Left cardiac atrium (tissue), 4 donors: ENCODE measurements around the gene CYP3A7. TPM values are rescaled to one million over a fixed set of nuclear protein-coding genes. Genes with fewer than 3 reads are reported as not detected.
"Not testable (repeated sequence)": the region's sequence is repeated elsewhere in the genome, so short reads cannot be mapped to it uniquely, and the experiment has no call there.

ENCODE experiments used
- ATAC-seq, 2 donors: fragments of 200-7000 bp; cut with Tn5 transposase; one replicate each; pipeline ENCODE4 v1.9.1; 2020; ENCODE audit warnings: mild to moderate bottlenecking in 2 of 2, moderate library complexity in 2 of 2
- DNase-seq: peaks from one replicate; pipeline ENCODE4 v3.0.0-alpha.2; 2020
- intact Hi-C, 2 donors: fragments of 100-400 bp; cut with DNase I; formaldehyde crosslinking; loops; one replicate each; pipeline versions ENCODE4 v1.14.1 to v1.15.1; 2022 to 2023
- total RNA-seq, 2 donors: library from RNA; stranded (reverse); fragmentation: NEBNext Ultra II Directional; extraction: Animal tissue kit (Norgen Biotek cat#: 25700); gene quantifications; one replicate each; pipeline ENCODE4 v1.2.1, GENCODE V29; 2021
- donor health status: DM: no; HTN: yes; CAD: no.
- donor health status: DM: no; HTN: yes; CAD: no; lungs with severe emphysema.
- donor health status: DM: yes; HTN: yes; CAD: no.
- donor health status: Dilated cardiomyopathy.

CYP3A7 gene
- total RNA-seq, 2 donors from 2014 or later = not detected

DNA sequence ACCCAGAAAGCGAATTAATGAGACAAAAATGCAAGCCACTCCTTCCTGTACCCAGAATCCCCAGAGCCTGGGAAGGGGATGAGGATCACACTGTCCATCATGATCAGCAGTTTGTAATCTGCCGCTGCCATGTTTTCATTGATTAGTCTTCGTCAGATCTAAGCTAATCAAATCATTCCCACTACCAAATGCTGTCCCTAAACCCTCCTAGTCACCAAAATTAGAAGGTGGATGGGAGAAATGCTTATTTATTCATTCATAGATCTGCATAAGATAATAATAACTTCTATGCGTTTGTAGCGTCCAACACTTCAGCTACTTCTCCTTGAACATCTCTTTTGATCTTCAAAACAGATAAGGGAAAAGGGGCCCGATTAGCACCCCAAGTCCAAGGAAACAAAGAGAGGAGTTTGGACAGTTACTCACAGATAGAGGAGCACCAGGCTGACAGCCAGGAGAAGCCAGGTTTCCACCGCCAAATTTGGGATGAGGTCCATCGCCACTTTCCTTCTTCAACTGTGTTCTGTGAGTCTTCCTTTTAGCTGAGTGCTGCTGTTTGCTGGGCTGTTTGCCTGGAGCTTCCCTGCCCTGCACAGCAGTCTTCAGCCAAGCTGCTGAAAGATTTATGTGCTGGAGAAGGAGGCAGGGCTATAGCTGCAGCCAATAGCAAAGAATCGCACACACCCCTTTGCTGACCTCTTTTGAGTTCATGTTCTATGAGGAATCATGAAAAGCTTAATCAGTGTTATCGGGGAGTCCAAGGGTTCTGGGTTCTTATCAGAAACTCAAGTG, 55.4 kb downstream of the CYP3A7 start, which contains the start of gene CYP3A5:
Gene CYP3A5, minus strand, starts transcription at position 597 of the 792 bp plus-strand sequence. Its CDS starts 100 bp downstream, at position 497.
- intact Hi-C loops = no loop called here
- ATAC-seq (peak in 1 of 2 donors; percentile 81), DNase-seq (no peak)

DNA sequence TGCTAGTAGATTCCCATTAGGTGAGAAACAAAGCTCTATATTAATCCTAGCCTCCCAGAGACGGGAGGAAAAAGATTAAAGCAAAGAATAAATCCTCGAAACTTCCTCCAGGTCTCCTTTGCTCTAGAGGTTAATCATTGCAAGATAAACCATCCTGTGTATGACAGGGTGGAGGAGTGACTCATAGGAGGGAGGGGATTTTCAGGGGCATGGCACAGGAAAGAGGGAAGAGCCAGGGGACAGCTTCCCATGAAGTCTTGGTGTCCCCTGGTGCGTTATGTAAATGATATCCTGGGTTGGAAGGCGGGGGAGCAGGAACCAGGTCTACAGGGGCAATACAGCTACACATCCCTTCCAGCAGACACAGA, 56.0 kb downstream of the CYP3A7 start:
- ATAC-seq (peak in 1 of 2 donors; percentile 65), DNase-seq (no peak)
- intact Hi-C loops = no loop called here

DNA sequence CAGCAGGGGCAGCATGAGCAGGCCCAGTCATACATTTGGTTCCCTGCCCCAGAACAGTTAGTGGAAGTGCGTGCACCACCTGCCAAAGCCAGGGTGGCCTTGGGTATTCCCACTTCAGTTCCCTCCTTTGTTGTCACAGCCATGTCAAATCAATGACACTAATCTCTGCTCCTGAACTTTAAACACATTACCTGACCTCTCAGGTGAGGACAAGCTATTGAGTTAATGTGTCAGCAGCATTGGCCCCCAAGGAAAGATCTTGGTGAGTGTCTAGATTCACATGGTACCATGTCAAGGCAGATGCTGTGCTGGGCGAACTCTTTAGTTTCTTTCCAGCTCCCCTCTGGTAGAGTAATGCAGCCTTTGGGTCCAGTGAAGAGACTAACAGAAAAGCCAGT, 57.3 kb downstream of the CYP3A7 start:
- ATAC-seq = no peak
- no peak for DNase-seq
- intact Hi-C loops = no loop called here

DNA sequence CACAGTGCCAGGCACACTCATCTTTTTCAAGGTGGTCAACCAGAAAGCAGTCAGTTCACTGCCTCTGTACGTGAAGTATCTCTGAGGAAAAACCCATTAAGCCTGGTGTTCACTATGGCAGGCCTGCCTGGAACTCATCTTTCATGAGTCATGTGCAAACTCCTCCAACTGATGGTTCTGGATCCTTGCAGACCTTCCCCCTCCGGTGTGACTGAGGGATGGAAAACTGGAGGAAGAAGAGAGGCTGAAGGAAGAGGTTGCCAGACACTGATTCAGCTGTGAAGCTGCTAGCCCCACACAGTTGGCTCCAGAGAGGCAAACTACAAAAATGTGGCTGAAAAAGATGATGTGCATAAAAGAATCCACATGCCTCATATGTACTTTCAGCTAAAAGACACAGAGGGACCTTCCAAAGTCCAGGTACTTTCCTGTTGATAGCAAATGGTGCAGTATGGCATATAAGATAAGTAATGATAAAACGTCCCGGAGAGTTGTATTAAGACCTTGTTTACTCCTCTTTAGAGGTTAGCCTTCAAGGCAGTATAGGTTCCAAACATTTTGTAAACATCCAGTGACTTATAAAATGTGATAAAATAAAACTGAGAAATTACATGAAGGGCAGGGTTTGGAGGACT, 57.9 kb downstream of the CYP3A7 start:
- intact Hi-C loops = no loop called here
- ATAC-seq (no peak), DNase-seq (no peak)

DNA sequence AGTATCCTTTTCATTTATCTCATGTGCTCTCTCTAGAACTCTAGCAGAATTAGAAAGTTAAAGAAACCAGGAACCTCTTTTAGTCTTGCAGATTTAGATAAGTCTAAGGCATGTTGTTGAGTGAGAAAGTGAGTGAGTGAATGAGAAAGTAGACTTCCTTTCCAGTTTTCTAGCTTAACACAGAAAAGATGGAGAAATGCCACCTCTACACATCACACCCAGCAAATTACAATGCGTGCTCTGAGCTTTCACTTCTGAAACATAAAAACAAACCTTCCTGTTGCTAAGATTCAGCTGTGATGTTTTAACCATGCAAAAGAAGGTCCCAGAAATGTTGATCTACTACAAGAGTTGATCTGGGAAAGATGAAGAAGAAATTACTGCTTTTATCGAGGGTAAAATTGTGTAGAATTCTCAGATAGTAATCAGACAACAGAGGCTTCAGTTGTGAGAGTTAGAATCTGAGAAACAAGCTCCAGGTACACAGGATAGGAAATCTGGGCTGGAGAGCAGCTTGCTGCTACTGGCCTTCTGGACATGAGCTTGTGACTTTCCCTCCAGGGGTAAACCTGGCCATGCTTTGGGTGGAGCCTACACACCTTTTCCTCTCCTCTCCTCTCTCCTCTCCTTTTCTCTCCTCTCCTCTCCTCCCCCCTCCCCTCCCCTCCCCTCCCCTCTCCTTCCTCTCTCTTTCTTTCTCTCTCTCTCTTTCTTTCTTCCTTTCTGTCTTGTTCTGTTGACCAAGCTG, 59.8 kb downstream of the CYP3A7 start:
- ATAC-seq (no peak), DNase-seq (no peak)
- intact Hi-C loops = no loop called here

DNA sequence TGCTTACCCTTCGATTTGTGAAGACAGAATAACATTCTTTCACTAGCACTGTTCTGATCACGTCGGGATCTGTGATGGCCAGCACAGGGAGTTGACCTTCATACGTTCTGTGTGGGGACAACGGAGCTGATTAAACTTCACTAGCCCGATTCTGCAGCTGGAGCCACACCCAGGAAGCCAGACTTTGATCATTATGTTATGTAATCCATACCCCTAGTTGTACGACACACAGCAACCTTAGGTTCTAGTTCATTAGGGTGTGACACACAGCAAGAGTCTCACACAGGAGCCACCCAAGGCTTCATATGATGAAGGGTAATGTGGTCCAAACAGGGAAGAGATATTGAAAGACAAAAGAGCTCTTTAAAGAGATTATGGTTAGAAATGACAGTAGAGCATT, 62.4 kb downstream of the CYP3A7 start:
- no peak for DNase-seq
- intact Hi-C loops = no loop called here

DNA sequence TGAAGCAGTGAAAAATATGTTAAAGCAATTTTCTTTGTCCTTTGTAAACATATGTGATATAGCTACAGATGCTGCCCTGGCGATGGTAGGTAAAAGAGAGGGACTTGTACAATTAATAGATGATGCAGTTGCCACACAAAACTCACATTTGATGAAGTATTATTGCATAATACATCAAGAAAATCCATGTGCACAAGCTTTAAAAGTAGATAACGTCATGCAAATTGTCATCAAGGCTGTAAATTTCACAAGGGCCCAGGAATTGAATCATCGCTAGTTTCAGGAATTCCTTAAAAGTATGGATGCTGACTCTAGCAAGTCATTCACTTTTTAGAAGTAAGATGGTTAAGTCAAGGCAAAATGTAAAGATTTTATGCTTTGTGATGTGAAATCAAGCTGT, 65.2 kb downstream of the CYP3A7 start:
- no peak for DNase-seq
- ATAC-seq = no peak
- intact Hi-C loops = no loop called here

More for the DNA sequence above, 62.4 kb downstream of the CYP3A7 start:
- no peak for ATAC-seq

DNA sequence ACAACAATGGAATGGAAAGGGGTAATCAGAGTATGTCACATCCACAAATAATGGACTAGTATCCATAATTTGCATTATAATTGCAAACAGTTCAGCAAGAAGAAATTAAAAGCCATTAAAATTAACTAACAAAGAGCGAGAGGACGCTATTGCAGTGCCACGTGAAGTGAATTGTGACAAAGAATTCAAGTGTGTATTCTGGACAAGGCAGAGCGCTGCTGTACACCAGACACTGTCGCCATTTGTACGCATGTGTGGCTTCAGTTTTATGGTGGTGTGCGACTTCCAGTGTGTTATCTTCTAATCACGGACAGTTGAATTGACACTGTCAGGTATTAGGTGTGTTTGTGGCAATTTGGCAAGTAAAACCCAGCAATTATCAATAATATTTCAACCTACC, 66.5 kb downstream of the CYP3A7 start:
- no peak for ATAC-seq
- no peak for DNase-seq
- intact Hi-C loops = no loop called here

DNA sequence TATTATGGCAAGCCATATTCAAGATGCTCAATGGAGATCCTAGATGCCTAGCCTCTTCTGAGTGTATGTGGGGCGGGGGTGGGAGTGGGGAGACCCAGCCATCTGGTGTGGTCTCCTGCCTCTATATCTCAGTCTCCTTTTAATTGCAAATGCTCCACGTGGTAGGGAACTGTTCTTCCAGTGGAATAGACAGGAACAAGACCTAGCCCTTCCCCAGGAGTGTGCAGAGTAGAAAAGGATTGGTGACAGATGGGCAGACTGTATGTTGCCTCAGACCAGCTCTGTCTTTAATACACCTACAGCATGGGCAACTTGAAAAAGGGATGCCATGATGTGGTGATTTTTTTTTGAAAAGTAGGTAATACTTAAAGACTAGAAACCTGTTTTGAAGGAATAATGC, 67.8 kb downstream of the CYP3A7 start:
- DNase-seq (no peak), ATAC-seq (no peak)
- intact Hi-C loops = no loop called here

DNA sequence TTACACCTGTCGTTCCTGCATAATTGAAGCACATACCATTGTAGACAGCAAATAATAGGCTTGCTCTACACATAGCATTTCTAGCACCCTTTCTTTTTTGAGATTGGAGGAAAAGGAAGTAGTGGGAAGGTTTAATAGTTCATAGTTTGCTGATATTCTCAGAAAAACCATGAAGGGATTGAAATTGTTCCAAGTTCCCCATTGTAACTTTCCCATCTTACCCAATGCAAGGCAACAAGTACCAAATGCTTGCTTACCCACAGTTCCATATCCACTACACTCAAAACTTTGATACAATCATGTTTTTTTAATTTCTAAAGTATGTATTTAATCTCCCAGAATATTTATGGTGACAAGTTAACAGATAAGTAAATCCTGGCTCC, 69.0 kb downstream of the CYP3A7 start:
- ATAC-seq (no peak), DNase-seq (no peak)
- intact Hi-C loops = no loop called here

DNA sequence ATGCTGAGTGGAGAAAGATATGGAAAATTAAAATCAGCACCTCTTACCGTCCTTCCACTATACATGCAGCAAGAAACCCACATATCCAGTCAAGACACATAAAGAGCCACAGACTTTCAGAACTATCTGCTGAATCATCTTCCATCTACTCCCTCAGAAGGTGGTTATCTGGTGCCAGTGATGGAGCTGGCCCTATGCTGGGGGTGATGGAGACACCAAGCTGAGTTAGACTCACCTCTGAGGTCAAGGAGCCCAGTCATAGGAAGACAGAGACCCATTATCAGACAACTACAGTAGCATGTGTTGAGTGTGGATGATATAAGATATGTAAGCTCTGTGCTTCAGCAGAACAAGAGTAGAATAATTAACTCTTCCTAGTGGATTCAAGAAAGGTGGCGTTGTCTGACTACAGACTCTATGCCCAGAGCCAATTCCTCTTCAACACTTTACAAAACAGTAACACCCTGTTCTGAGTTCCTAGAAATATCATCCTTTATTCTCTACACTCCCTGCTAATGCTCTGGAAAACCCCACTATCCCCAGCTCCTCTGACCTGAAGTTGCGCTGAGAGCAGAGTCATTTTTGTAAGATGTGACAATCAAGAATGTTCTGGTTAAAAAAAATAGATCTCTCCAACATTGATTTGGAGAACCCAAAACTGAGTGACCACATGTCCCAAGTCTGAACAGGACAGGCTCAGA, 69.5 kb downstream of the CYP3A7 start:
- no peak for DNase-seq
- intact Hi-C loops = no loop called here
- ATAC-seq = no peak

DNA sequence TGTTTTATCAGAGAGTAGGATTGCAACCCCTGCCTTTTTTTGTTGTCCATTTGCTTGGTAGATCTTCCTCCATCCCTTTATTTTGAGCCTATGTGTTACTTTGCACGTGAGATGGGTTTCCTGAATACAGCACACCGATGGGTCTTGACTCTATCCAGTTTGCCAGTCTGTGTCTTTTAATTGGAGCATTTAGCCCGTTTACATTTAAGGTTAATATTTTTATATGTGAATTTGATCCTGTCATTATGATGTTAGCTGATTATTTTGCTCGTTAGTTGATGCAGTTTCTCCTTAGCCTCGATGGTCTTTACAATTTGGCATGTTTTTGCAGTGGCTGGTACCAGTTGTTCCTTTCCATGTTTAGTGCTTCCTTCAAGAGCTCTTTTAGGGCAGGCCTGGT, 77.1 kb downstream of the CYP3A7 start:
- DNase-seq, ATAC-seq, intact Hi-C loops: not testable (repeated sequence)

Other genes with a start within 250 kb of the CYP3A7 start
- gene ZNF394, start 234.9 kb downstream of the CYP3A7 start, total RNA-seq = 10 to 100 TPM; 17.3 to 19.6 TPM
- gene ZKSCAN5, start 230.5 kb downstream of the CYP3A7 start, total RNA-seq = 1 to 10 TPM; 6.1 to 6.3 TPM
- 1 to 10 TPM; 5.4 to 5.6 TPM for gene FAM200A, start 183.1 kb downstream of the CYP3A7 start, total RNA-seq
- gene ZNF655, start 176.6 kb downstream of the CYP3A7 start, total RNA-seq = 10 to 100 TPM; 31.5 to 45.1 TPM
- gene TMEM225B, start 136.9 kb downstream of the CYP3A7 start, total RNA-seq = under 1 TPM; 0.18 to 0.50 TPM
- gene ZSCAN25, start 118.2 kb downstream of the CYP3A7 start, total RNA-seq = 1 to 10 TPM; 9.4 to 9.7 TPM
- gene CYP3A5, start 55.2 kb downstream of the CYP3A7 start, total RNA-seq = under 1 TPM; 0.16 to 0.44 TPM
- under 1 TPM; 0.32 to 0.34 TPM for gene CYP3A4, start 49.0 kb upstream of the CYP3A7 start, total RNA-seq
- gene CYP3A43, start 92.8 kb upstream of the CYP3A7 start, total RNA-seq = under 1 TPM in 1 of 2 donors, not detected in 1; 0.16 TPM
- gene OR2AE1, start 141.8 kb upstream of the CYP3A7 start, total RNA-seq = under 1 TPM in 1 of 2 donors, not detected in 1; 0.24 TPM
- gene TRIM4, start 184.3 kb upstream of the CYP3A7 start, total RNA-seq = 10 to 100 TPM in 1 of 2 donors, 1 to 10 TPM in 1; 9.6 to 11.1 TPM
- under 1 TPM; 0.37 to 0.59 TPM for gene GJC3, start 194.4 kb upstream of the CYP3A7 start, total RNA-seq
- 10 to 100 TPM; 36.2 to 91.1 TPM for gene AZGP1, start 240.8 kb upstream of the CYP3A7 start, total RNA-seq